Activated T-helper 1 cell treated with anti-CD3 and anti-CD28 coated beads, Interleukin-12 subunit alpha, Interleukin-12 subunit beta, Interleukin-2, Interleukin-4 antibody, amounts not matched to agents 30 ng/mL and 10 ng/mL and 1 ng/mL, durations not matched to agents 14 hours and 24 hours and 36 hours (primary cell): ENCODE data around the gene PHLDB2. TPM values are rescaled to one million over a fixed set of nuclear protein-coding genes. Genes with fewer than 3 reads are reported as not detected.

Experiments used
- DNase-seq: peaks from one replicate; pipeline ENCODE4 v3.0.0; 2021; ENCODE audit warnings: low spot score
- H3K27ac Mint-ChIP-seq: one replicate; pipeline ENCODE4 v1.8.0; 2021; ENCODE audit warnings: mild to moderate bottlenecking, mixed read lengths
- H3K27me3 Mint-ChIP-seq: one replicate; pipeline ENCODE4 v1.8.0; 2022; ENCODE audit warnings: mild to moderate bottlenecking, moderate library complexity, mixed read lengths; ENCODE audit not compliant: insufficient read depth
- H3K36me3 Mint-ChIP-seq: one replicate; pipeline ENCODE4 v1.8.0; 2021; ENCODE audit warnings: low read depth, mixed read lengths
- H3K4me1 Mint-ChIP-seq: one replicate; pipeline ENCODE4 v1.8.0; 2021; ENCODE audit warnings: low read depth, mixed read lengths
- H3K4me3 Mint-ChIP-seq: one replicate; pipeline ENCODE4 v1.8.0; 2021; ENCODE audit warnings: mild to moderate bottlenecking, moderate library complexity, mixed read lengths
- H3K9me3 Mint-ChIP-seq: one replicate; pipeline ENCODE4 v1.8.0; 2021; ENCODE audit warnings: mixed read lengths
- intact Hi-C: fragments of 100-400 bp; cut with micrococcal nuclease; formaldehyde crosslinking; loops from one replicate; pipeline ENCODE4 v1.15.1; 2024
- total RNA-seq: library from RNA; stranded (reverse); gene quantifications from 2 replicates; pipeline ENCODE4 v1.2.3, GENCODE V29; 2022

Gene PHLDB2
- total RNA-seq, 1 donor from 2014 or later: 0.75 TPM

- H3K9me3 Mint-ChIP-seq: no peaks in the 10 kb centered on the region
- DNase-seq: no peak
- peaks cover 5% of the 10 kb centered on the region for H3K27me3 Mint-ChIP-seq
- H3K4me3 Mint-ChIP-seq: no peak overlapping the region
- H3K4me1 Mint-ChIP-seq: no peaks in the 10 kb centered on the region
- no peak overlapping the region for H3K27ac Mint-ChIP-seq
- peaks cover 1% of the 10 kb centered on the region for H3K36me3 Mint-ChIP-seq
- intact Hi-C loops: no loop called here
Observed at GRCh38 chr3:111923095-111923771, 64.2 kb downstream of the PHLDB2 start.

- peaks cover 1% of the 10 kb centered on the region for H3K36me3 Mint-ChIP-seq
- H3K4me3 Mint-ChIP-seq: no peak overlapping the region
- no peaks in the 10 kb centered on the region for H3K9me3 Mint-ChIP-seq
- DNase-seq: no peak
- H3K4me1 Mint-ChIP-seq: no peaks in the 10 kb centered on the region
- intact Hi-C loops: no loop called here
- H3K27me3 Mint-ChIP-seq: peaks cover 3% of the 10 kb centered on the region
- no peak overlapping the region for H3K27ac Mint-ChIP-seq
Observed at GRCh38 chr3:111923806-111924205, 64.7 kb downstream of the PHLDB2 start.

- DNase-seq: no peak
- no peak overlapping the region for H3K27ac Mint-ChIP-seq
- peaks cover 3% of the 10 kb centered on the region for H3K27me3 Mint-ChIP-seq
- H3K9me3 Mint-ChIP-seq: no peaks in the 10 kb centered on the region
- intact Hi-C loops: no loop called here
- H3K36me3 Mint-ChIP-seq: peaks cover 1% of the 10 kb centered on the region
- H3K4me3 Mint-ChIP-seq: no peak overlapping the region
- no peaks in the 10 kb centered on the region for H3K4me1 Mint-ChIP-seq
Observed at GRCh38 chr3:111924283-111924682, 65.2 kb downstream of the PHLDB2 start.

GRCh38 chr3:111926266-111926676, 67.2 kb downstream of the PHLDB2 start:
- Mint-ChIP-seq H3K36me3 (no peaks in the 10 kb centered on the region), H3K4me3 (no peak overlapping the region), H3K9me3 (no peaks in the 10 kb centered on the region), H3K27ac (no peak overlapping the region), H3K4me1 (no peaks in the 10 kb centered on the region), H3K27me3 (peaks cover 8% of the 10 kb centered on the region)
- intact Hi-C loops: no loop called here
- DNase-seq: no peak

- no peak overlapping the region for H3K27ac Mint-ChIP-seq
- no peaks in the 10 kb centered on the region for H3K36me3 Mint-ChIP-seq
- intact Hi-C loops: no loop called here
- H3K27me3 Mint-ChIP-seq: peaks cover 12% of the 10 kb centered on the region
- no peaks in the 10 kb centered on the region for H3K9me3 Mint-ChIP-seq
- no peak for DNase-seq
- no peaks in the 10 kb centered on the region for H3K4me1 Mint-ChIP-seq
- no peak overlapping the region for H3K4me3 Mint-ChIP-seq
Observed at GRCh38 chr3:111928613-111929012, 69.5 kb downstream of the PHLDB2 start.

- intact Hi-C loops: no loop called here
- no peaks in the 10 kb centered on the region for H3K4me1 Mint-ChIP-seq
- no peak for DNase-seq
- H3K9me3 Mint-ChIP-seq: no peaks in the 10 kb centered on the region
- H3K27me3 Mint-ChIP-seq: peaks cover 12% of the 10 kb centered on the region
- no peaks in the 10 kb centered on the region for H3K36me3 Mint-ChIP-seq
- H3K27ac Mint-ChIP-seq: no peak overlapping the region
- H3K4me3 Mint-ChIP-seq: no peak overlapping the region
Observed at GRCh38 chr3:111929484-111929883, 70.4 kb downstream of the PHLDB2 start.

- H3K27me3 Mint-ChIP-seq: peaks cover 13% of the 10 kb centered on the region
- no peaks in the 10 kb centered on the region for H3K4me1 Mint-ChIP-seq
- no peak overlapping the region for H3K27ac Mint-ChIP-seq
- H3K4me3 Mint-ChIP-seq: no peak overlapping the region
- intact Hi-C loops: no loop called here
- DNase-seq: no peak
- H3K36me3 Mint-ChIP-seq: no peaks in the 10 kb centered on the region
- H3K9me3 Mint-ChIP-seq: no peaks in the 10 kb centered on the region
Observed at GRCh38 chr3:111932946-111933345, 73.9 kb downstream of the PHLDB2 start.

- H3K4me1 Mint-ChIP-seq: no peaks in the 10 kb centered on the region
- H3K27ac Mint-ChIP-seq: no peak overlapping the region
- H3K9me3 Mint-ChIP-seq: no peaks in the 10 kb centered on the region
- peaks cover 9% of the 10 kb centered on the region for H3K27me3 Mint-ChIP-seq
- no peak overlapping the region for H3K4me3 Mint-ChIP-seq
- intact Hi-C loops: no loop called here
- no peak for DNase-seq
- no peaks in the 10 kb centered on the region for H3K36me3 Mint-ChIP-seq
Observed at GRCh38 chr3:111936191-111936841, 77.3 kb downstream of the PHLDB2 start.

GRCh38 chr3:111936967-111937366, 77.9 kb downstream of the PHLDB2 start:
- Mint-ChIP-seq H3K36me3 (no peaks in the 10 kb centered on the region), H3K27me3 (peaks cover 9% of the 10 kb centered on the region), H3K27ac (no peak overlapping the region), H3K4me1 (no peaks in the 10 kb centered on the region), H3K4me3 (no peak overlapping the region), H3K9me3 (no peaks in the 10 kb centered on the region)
- intact Hi-C loops: no loop called here
- no peak for DNase-seq

- H3K27me3 Mint-ChIP-seq: peaks cover 9% of the 10 kb centered on the region
- intact Hi-C loops: no loop called here
- H3K9me3 Mint-ChIP-seq: no peaks in the 10 kb centered on the region
- no peaks in the 10 kb centered on the region for H3K36me3 Mint-ChIP-seq
- H3K4me1 Mint-ChIP-seq: no peaks in the 10 kb centered on the region
- no peak overlapping the region for H3K4me3 Mint-ChIP-seq
- no peak overlapping the region for H3K27ac Mint-ChIP-seq
- DNase-seq: no peak
Observed at GRCh38 chr3:111937871-111938270, 78.8 kb downstream of the PHLDB2 start.

- intact Hi-C loops: no loop called here
- no peaks in the 10 kb centered on the region for H3K4me1 Mint-ChIP-seq
- no peak overlapping the region for H3K4me3 Mint-ChIP-seq
- no peaks in the 10 kb centered on the region for H3K9me3 Mint-ChIP-seq
- H3K36me3 Mint-ChIP-seq: no peaks in the 10 kb centered on the region
- DNase-seq: no peak
- H3K27ac Mint-ChIP-seq: no peak overlapping the region
- peaks cover 1% of the 10 kb centered on the region for H3K27me3 Mint-ChIP-seq
Observed at GRCh38 chr3:111939873-111940272, 80.8 kb downstream of the PHLDB2 start.

GRCh38 chr3:111943533-111943932, 84.5 kb downstream of the PHLDB2 start:
- H3K27ac Mint-ChIP-seq: no peak overlapping the region
- H3K27me3 Mint-ChIP-seq: peaks cover 3% of the 10 kb centered on the region
- no peak for DNase-seq
- no peaks in the 10 kb centered on the region for H3K4me1 Mint-ChIP-seq
- no peak overlapping the region for H3K4me3 Mint-ChIP-seq
- H3K9me3 Mint-ChIP-seq: no peaks in the 10 kb centered on the region
- intact Hi-C loops: no loop called here
- H3K36me3 Mint-ChIP-seq: no peaks in the 10 kb centered on the region

- Mint-ChIP-seq H3K4me1 (no peaks in the 10 kb centered on the region), H3K27ac (no peak overlapping the region), H3K4me3 (no peak overlapping the region), H3K36me3 (no peaks in the 10 kb centered on the region), H3K27me3 (peaks cover 3% of the 10 kb centered on the region), H3K9me3 (no peaks in the 10 kb centered on the region)
- intact Hi-C loops: no loop called here
- DNase-seq: no peak
Observed at GRCh38 chr3:111944372-111944771, 85.3 kb downstream of the PHLDB2 start.
